PC-3 (cell line): Measurements from ENCODE around the gene STIL. TPM values are rescaled to one million over a fixed set of nuclear protein-coding genes. Genes with fewer than 3 reads are reported as not detected.

Experiments used
- ATAC-seq: fragments of 200-7000 bp; cut with Tn5 transposase; 2 replicates; pipeline ENCODE4 v1.9.1; 2020; ENCODE audit warnings: mild to moderate bottlenecking, moderate library complexity
- BruUV-seq: library from RNA; stranded (reverse); fragments of 400-500 nt; replicated peaks from 2 replicates; lab custom pipeline; 2021; lab: Mats Ljungman, UMichigan
- CTCF ChIA-PET: fragments of 300-600 bp; sonication (Branson Sonifier 250); formaldehyde crosslinking; loops from one replicate; lab custom pipeline; 2022; ENCODE audit warnings: antibody characterized with exemption; lab: Charles Lee
- POLR2A ChIA-PET: fragments of 300-600 bp; sonication (Branson Sonifier 250); formaldehyde crosslinking; loops from one replicate; lab custom pipeline; 2022; ENCODE audit warnings: antibody characterized with exemption; ENCODE audit not compliant: unreplicated experiment; lab: Charles Lee
- DNase-seq: peaks from one replicate; pipeline ENCODE4 v3.0.0-alpha.2; 2015
- H2AFZ ChIP-seq: fragments of 300-600 bp; sonication (generic); 2 replicates; pipeline ENCODE4 v1.6.0; 2016; ENCODE audit warnings: antibody characterized with exemption, low read length
- H3F3A ChIP-seq: fragments of 300-600 bp; sonication (generic); one replicate; pipeline ENCODE4 v1.6.0; 2017; ENCODE audit warnings: antibody characterized with exemption, low read length, control low read depth, mild to moderate bottlenecking; ENCODE audit not compliant: unreplicated experiment
- H3K27ac ChIP-seq: fragments of 300-600 bp; sonication (generic); 2 replicates; pipeline ENCODE4 v1.5.1; 2016; ENCODE audit warnings: mild to moderate bottlenecking, low read length
- H3K27me3 ChIP-seq: fragments of 300-600 bp; sonication (generic); 2 replicates; pipeline ENCODE4 v1.6.1; 2016; ENCODE audit warnings: low read length, mixed read lengths
- H3K36me3 ChIP-seq: fragments of 300-600 bp; sonication (generic); 2 replicates; pipeline ENCODE4 v1.6.1; 2016; ENCODE audit warnings: low read depth, mixed run types, low read length, mixed read lengths
- H3K4me1 ChIP-seq: fragments of 300-600 bp; sonication (generic); 2 replicates; pipeline ENCODE4 v1.5.1; 2016; ENCODE audit warnings: low read length; ENCODE audit not compliant: insufficient read depth
- H3K4me2 ChIP-seq: fragments of 300-600 bp; sonication (generic); 2 replicates; pipeline ENCODE4 v1.6.0; 2016; ENCODE audit warnings: low read length
- H3K4me3 ChIP-seq: fragments of 300-600 bp; sonication (generic); 2 replicates; pipeline ENCODE4 v1.5.1; 2016; ENCODE audit warnings: mild to moderate bottlenecking, low read length, mixed read lengths
- H3K79me2 ChIP-seq: fragments of 300-600 bp; sonication (generic); 2 replicates; pipeline ENCODE4 v1.6.1; 2017; ENCODE audit warnings: low read length, mixed read lengths
- H3K9ac ChIP-seq: fragments of 300-600 bp; sonication (generic); 2 replicates; pipeline ENCODE4 v1.6.0; 2016; ENCODE audit warnings: mild to moderate bottlenecking, low read length
- H3K9me2 ChIP-seq: fragments of 300-600 bp; sonication (generic); replicated peaks from 2 replicates; pipeline ENCODE4 v1.6.1; 2016; ENCODE audit warnings: mixed run types, low read length, mixed read lengths
- H3K9me3 ChIP-seq: fragments of 300-600 bp; sonication (generic); 2 replicates; pipeline ENCODE4 v1.6.1; 2016; ENCODE audit warnings: low read length, mixed read lengths
- H4K20me1 ChIP-seq: fragments of 300-600 bp; sonication (generic); 2 replicates; pipeline ENCODE4 v1.6.1; 2016; ENCODE audit warnings: low read length, mixed read lengths
- EZH2 ChIP-seq: fragments of 300-600 bp; sonication (generic); IDR thresholded peaks from one replicate; pipeline ENCODE4 v1.6.1; 2017; ENCODE audit warnings: antibody characterized with exemption, mild to moderate bottlenecking, low read length; ENCODE audit not compliant: unreplicated experiment
- EZH2phosphoT487 ChIP-seq: fragments of 300-600 bp; sonication (generic); IDR thresholded peaks from 2 replicates; pipeline ENCODE4 v1.6.1; 2018; ENCODE audit warnings: mild to moderate bottlenecking, antibody characterized with exemption, low read length, borderline replicate concordance
- intact Hi-C: fragments of 100-400 bp; cut with micrococcal nuclease; formaldehyde crosslinking; loops from 2 replicates; pipeline ENCODE4 v1.9.0; 2023
- total RNA-seq: library from RNA; depleted of rRNA; stranded (reverse); fragments of >200 nt; gene quantifications from 2 replicates; pipeline ENCODE4 v1.2.3, GENCODE V29; 2014
- TF ChIP-seq, protein P1 (sequence below): fragments of 300-600 bp; sonication (generic); conservative IDR thresholded peaks from 2 replicates; pipeline ENCODE4 v1.5.1; 2017; ENCODE audit warnings: antibody characterized with exemption, low read depth, mild to moderate bottlenecking, low read length

Gene STIL
- total RNA-seq, 1 experiment from 2014 or later, result 32.0 TPM

DNA sequence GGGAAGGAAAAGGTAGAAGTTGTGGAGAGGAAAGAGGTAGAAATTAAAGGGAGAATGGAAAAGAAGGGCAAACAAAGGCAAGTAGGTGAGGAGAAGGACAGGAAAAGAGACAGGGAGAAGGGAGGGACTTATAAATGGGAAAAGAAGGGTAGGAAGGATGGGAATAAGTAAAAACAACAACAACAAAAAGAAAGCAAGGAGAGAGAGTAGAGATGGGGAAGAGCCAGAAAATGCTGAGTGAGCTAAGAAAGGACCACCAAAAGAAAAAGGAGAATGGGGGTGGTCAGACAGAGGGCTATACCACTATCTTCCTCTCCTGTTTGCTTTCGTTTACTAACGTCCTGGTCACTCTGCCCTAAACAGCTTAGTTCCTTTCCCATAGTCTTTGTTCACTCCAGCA lies 17.9 kb upstream of the STIL start:
- no peak for TF ChIP-seq EZH2
- TF ChIP-seq EZH2phosphoT487, result no peak
- TF ChIP-seq, protein P1, sequence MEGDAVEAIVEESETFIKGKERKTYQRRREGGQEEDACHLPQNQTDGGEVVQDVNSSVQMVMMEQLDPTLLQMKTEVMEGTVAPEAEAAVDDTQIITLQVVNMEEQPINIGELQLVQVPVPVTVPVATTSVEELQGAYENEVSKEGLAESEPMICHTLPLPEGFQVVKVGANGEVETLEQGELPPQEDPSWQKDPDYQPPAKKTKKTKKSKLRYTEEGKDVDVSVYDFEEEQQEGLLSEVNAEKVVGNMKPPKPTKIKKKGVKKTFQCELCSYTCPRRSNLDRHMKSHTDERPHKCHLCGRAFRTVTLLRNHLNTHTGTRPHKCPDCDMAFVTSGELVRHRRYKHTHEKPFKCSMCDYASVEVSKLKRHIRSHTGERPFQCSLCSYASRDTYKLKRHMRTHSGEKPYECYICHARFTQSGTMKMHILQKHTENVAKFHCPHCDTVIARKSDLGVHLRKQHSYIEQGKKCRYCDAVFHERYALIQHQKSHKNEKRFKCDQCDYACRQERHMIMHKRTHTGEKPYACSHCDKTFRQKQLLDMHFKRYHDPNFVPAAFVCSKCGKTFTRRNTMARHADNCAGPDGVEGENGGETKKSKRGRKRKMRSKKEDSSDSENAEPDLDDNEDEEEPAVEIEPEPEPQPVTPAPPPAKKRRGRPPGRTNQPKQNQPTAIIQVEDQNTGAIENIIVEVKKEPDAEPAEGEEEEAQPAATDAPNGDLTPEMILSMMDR, result no peak
- Histone ChIP-seq H3K4me3 (no peak overlapping the region), H4K20me1 (0 out of 2 replicates have a peak, but pooled peaks cover 3% of the 10 kb centered on the region), H3K4me1 (peaks cover 11% of the 10 kb centered on the region), H3K4me2 (no peak overlapping the region), H3K9me2 (no peaks in the 10 kb centered on the region), H2AFZ (no peak overlapping the region), H3K79me2 (peaks cover 28% of the 10 kb centered on the region), H3K36me3 (no peaks in the 10 kb centered on the region), H3K9me3 (no peaks in the 10 kb centered on the region), H3K27ac (no peak overlapping the region), H3F3A (no peaks in the 10 kb centered on the region), H3K9ac (no peak overlapping the region), H3K27me3 (no peaks in the 10 kb centered on the region)
- ChIA-PET POLR2A (no interaction called here), CTCF (no interaction called here)
- no peak for ATAC-seq
- intact Hi-C loops, result no loop called here
- no TSS peak for BruUV-seq
- no peak for DNase-seq

DNA sequence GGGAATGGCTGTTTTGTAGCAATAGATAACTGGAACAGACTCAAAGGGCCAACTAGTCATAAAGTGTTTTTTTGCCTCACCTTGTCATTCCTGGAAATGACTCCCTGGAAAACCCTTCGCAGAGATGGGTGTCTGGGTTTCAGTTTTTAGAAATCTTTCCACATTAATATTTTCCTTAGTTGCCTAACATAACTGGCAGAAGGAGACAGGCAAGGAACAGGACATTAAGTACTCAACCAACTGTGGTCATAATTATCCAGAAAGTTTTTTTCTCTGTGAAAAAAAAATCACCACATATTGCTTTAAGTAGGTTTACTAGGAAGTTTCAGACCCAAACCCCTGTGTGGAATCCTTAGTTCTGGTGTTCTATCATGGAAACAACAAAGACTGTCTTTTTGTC lies 16.3 kb upstream of the STIL start:
- Histone ChIP-seq H2AFZ (no peak overlapping the region), H3K9me3 (no peaks in the 10 kb centered on the region), H3K79me2 (peaks cover 11% of the 10 kb centered on the region), H3K4me1 (peaks cover 11% of the 10 kb centered on the region), H3K27ac (no peak overlapping the region), H4K20me1 (no peaks in the 10 kb centered on the region), H3K4me3 (no peak overlapping the region), H3K9me2 (no peaks in the 10 kb centered on the region), H3K36me3 (no peaks in the 10 kb centered on the region), H3K27me3 (no peaks in the 10 kb centered on the region), H3F3A (no peaks in the 10 kb centered on the region), H3K4me2 (no peak overlapping the region), H3K9ac (no peak overlapping the region)
- ATAC-seq, result no peak
- intact Hi-C loops, result no loop called here
- TF ChIP-seq EZH2, result no peak
- TF ChIP-seq, protein P1, result no peak
- TF ChIP-seq EZH2phosphoT487, result no peak
- no TSS peak for BruUV-seq
- ChIA-PET POLR2A (no interaction called here), CTCF (no interaction called here)
- no peak for DNase-seq

DNA sequence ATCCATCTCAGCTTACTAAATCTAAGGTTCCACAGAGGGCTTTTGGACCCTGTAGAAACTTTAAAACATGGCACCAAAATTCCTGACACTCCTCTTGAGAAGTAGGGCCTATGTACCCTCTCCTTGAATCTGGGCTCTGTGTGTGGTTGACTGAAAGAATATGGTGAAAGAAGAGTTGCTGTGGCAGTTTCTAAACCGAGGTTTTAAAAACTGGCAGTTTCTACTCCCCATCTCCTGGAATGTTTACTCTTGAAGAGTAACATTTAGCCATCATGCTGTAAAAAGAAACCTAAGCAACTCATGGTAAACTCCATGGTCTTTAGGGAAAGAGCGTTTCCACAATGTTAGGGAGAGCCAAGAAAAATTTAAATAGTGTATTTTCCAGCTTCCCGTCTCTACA lies 15.0 kb upstream of the STIL start:
- H3K27me3 ChIP-seq, result no peaks in the 10 kb centered on the region
- no peaks in the 10 kb centered on the region for H3K9me3 ChIP-seq
- no peak overlapping the region for H3K27ac ChIP-seq
- no TSS peak for BruUV-seq
- H3K79me2 ChIP-seq, result no peaks in the 10 kb centered on the region
- H3K4me1 ChIP-seq, result peaks cover 11% of the 10 kb centered on the region
- H3K9me2 ChIP-seq, result no peaks in the 10 kb centered on the region
- ChIA-PET POLR2A (no interaction called here), CTCF (no interaction called here)
- intact Hi-C loops, result no loop called here
- DNase-seq, result no peak
- TF ChIP-seq, protein P1, result no peak
- no peaks in the 10 kb centered on the region for H3F3A ChIP-seq
- no peak for ATAC-seq
- no peaks in the 10 kb centered on the region for H3K36me3 ChIP-seq
- no peak overlapping the region for H3K4me3 ChIP-seq
- H3K4me2 ChIP-seq, result no peak overlapping the region
- no peak overlapping the region for H3K9ac ChIP-seq
- no peak overlapping the region for H2AFZ ChIP-seq
- no peaks in the 10 kb centered on the region for H4K20me1 ChIP-seq
